Activated B cell treated with CpG ODN at 0.5 μM for 24 hours (primary cell): ENCODE results near the gene MAPK7. TPM values are rescaled to one million over a fixed set of nuclear protein-coding genes. Genes with fewer than 3 reads are reported as not detected.

Experiments used
- ATAC-seq: fragments of 200-7000 bp; cut with Tn5 transposase; one replicate; pipeline ENCODE4 v1.10.0; 2021; ENCODE audit warnings: low read depth, mild to moderate bottlenecking, moderate library complexity
- CTCF ChIA-PET: fragments of 350-600 bp; sonication (Branson Sonifier 250); formaldehyde crosslinking; loops from one replicate; lab custom pipeline; 2021; ENCODE audit warnings: antibody characterized with exemption; lab: Charles Lee
- POLR2A ChIA-PET: fragments of 350-600 bp; sonication (Branson Sonifier 250); formaldehyde crosslinking; loops from one replicate; lab custom pipeline; 2021; ENCODE audit warnings: antibody characterized with exemption; lab: Charles Lee
- DNase-seq: peaks from one replicate; pipeline ENCODE4 v3.0.0; 2022
- H3K27ac Mint-ChIP-seq: one replicate; pipeline ENCODE4 v1.8.0; 2020; ENCODE audit warnings: mixed read lengths
- H3K27me3 Mint-ChIP-seq: one replicate; pipeline ENCODE4 v1.8.0; 2021; ENCODE audit warnings: mixed read lengths
- H3K36me3 Mint-ChIP-seq: one replicate; pipeline ENCODE4 v1.8.0; 2021; ENCODE audit warnings: low read depth, mixed read lengths
- H3K4me1 Mint-ChIP-seq: one replicate; pipeline ENCODE4 v1.8.0; 2021; ENCODE audit warnings: mixed read lengths
- H3K4me3 Mint-ChIP-seq: one replicate; pipeline ENCODE4 v1.8.0; 2020; ENCODE audit warnings: mild to moderate bottlenecking, mixed read lengths
- H3K9me3 Mint-ChIP-seq: one replicate; pipeline ENCODE4 v1.8.0; 2020; ENCODE audit warnings: mixed read lengths
- intact Hi-C: fragments of 100-400 bp; cut with micrococcal nuclease; formaldehyde crosslinking; loops from one replicate; pipeline ENCODE4 v1.15.1; 2024
- total RNA-seq: library from RNA; stranded (reverse); gene quantifications from 2 replicates; pipeline ENCODE4 v1.2.3, GENCODE V29; 2022
- TF ChIP-seq, protein P1 (sequence below): fragments of 200-600 bp; IDR thresholded peaks from one replicate; pipeline ENCODE4 v1.8.0; 2022; ENCODE audit warnings: antibody characterized with exemption, mild to moderate bottlenecking

The MAPK7 gene
- total RNA-seq, 1 donor from 2014 or later: 24.0 TPM

DNA sequence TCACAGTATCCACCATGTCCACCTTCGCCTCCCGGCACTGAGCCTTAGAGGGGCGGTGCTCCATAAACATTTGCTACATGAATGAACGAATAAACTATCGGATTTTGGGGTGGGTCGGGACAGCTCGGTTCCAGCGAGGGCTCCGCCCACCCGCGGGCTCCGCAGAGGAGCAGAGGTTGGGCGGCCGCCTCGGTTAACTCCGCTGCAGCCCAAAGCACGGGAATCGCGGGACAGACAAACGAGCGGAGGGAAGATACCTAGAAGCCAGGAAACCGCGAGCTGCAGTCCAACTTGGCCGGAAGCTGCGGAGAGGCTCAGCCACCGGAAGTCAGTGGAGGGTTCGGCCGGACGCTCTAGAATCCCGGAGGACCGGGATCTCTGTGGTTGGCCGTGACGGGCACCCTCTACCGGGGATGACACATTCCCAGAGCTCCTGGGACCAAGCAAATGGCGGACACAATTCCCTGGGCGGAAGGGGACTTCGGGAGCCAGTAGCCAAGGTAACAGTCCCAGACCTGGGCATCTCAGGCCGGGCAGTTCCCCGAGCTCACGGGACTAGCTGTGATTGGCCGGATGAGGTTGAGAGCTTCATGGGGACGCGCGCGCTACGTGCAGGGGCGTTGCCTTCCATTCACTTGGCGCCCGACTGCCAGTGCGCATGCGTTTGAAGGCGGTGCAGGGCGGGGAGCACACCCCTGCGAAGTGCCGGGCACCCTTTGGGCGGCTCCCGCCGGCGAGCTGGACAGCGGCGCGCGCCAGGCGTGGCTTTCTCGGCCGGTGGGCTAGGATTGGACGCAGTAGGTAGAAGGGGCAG lies 489 bp upstream of the MAPK7 start:
- Mint-ChIP-seq H3K9me3 (no peaks in the 10 kb centered on the region), H3K27ac (peak overlapping the region; percentile 99), H3K4me1 (peaks cover 31% of the 10 kb centered on the region), H3K36me3 (peaks cover 41% of the 10 kb centered on the region), H3K4me3 (peak overlapping the region; percentile 100), H3K27me3 (no peaks in the 10 kb centered on the region)
- ATAC-seq: peak; percentile 95
- peak; percentile 93 for DNase-seq
- intact Hi-C loops: loop anchor here (1.0 to 10.0 kb wide), 9 partner anchors 16 to 1907 kb away; partner anchors contain the start of genes ALDH3A2, B9D1 and MAP2K3
- TF ChIP-seq, protein P1, sequence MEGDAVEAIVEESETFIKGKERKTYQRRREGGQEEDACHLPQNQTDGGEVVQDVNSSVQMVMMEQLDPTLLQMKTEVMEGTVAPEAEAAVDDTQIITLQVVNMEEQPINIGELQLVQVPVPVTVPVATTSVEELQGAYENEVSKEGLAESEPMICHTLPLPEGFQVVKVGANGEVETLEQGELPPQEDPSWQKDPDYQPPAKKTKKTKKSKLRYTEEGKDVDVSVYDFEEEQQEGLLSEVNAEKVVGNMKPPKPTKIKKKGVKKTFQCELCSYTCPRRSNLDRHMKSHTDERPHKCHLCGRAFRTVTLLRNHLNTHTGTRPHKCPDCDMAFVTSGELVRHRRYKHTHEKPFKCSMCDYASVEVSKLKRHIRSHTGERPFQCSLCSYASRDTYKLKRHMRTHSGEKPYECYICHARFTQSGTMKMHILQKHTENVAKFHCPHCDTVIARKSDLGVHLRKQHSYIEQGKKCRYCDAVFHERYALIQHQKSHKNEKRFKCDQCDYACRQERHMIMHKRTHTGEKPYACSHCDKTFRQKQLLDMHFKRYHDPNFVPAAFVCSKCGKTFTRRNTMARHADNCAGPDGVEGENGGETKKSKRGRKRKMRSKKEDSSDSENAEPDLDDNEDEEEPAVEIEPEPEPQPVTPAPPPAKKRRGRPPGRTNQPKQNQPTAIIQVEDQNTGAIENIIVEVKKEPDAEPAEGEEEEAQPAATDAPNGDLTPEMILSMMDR: no peak
- CTCF ChIA-PET: interaction anchor here (0.7 to 2.9 kb wide), 9 partner anchors 11 to 385 kb away, joined by 3 to 50 read pairs (median 3); partner anchors contain the start of genes ALDH3A2 and B9D1
- POLR2A ChIA-PET: interaction anchor here (0.5 to 2.2 kb wide), 21 partner anchors 13 to 1986 kb away, joined by 3 to 38 read pairs (median 3); partner anchors contain the start of genes AKAP10, ALDH3A2, ALKBH5 and B9D1

DNA sequence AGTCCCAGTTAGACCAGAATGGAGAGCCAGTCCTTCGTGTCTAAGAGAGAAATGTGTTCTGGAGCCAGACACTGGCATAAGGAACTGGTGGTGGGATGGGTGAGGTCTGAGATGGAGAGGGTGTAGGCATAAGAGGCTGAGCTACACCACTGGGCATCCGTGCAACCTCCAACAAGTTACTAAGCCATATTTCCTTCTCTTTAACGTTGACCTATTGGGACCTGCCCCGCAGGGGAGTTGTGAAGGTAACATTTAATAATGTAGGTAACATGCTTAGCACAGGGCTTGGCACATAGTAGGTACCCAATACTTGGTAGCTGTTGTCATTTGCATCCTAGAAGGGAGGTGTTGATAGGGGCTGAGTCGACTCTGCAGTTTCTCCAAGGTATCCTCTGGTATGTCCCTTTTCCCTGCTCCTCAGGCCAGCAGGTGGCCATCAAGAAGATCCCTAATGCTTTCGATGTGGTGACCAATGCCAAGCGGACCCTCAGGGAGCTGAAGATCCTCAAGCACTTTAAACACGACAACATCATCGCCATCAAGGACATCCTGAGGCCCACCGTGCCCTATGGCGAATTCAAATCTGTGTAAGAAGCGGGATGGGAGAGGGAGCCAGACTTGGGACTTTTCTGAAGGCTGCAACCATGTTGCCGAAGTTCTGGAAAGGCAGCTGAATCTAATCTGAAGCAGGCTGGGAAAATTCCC lies 1.2 kb downstream of the MAPK7 start:
- Mint-ChIP-seq H3K27me3 (no peaks in the 10 kb centered on the region), H3K27ac (peak overlapping the region; percentile 30), H3K9me3 (no peaks in the 10 kb centered on the region), H3K36me3 (peaks cover 56% of the 10 kb centered on the region), H3K4me1 (peaks cover 23% of the 10 kb centered on the region), H3K4me3 (peak overlapping the region; percentile 100)
- intact Hi-C loops: loop anchor here (5.0 to 10.0 kb wide), 6 partner anchors 68 to 1905 kb away; partner anchors contain the start of genes ALDH3A2 and MAP2K3
- ChIA-PET CTCF (interaction anchor here (2.9 kb wide), 1 partner anchor 16 kb away, joined by 50 read pairs; the partner anchor contains the start of gene B9D1), POLR2A (no interaction called here)
- ATAC-seq (no peak), DNase-seq (no peak)
- TF ChIP-seq, protein P1: no peak

DNA sequence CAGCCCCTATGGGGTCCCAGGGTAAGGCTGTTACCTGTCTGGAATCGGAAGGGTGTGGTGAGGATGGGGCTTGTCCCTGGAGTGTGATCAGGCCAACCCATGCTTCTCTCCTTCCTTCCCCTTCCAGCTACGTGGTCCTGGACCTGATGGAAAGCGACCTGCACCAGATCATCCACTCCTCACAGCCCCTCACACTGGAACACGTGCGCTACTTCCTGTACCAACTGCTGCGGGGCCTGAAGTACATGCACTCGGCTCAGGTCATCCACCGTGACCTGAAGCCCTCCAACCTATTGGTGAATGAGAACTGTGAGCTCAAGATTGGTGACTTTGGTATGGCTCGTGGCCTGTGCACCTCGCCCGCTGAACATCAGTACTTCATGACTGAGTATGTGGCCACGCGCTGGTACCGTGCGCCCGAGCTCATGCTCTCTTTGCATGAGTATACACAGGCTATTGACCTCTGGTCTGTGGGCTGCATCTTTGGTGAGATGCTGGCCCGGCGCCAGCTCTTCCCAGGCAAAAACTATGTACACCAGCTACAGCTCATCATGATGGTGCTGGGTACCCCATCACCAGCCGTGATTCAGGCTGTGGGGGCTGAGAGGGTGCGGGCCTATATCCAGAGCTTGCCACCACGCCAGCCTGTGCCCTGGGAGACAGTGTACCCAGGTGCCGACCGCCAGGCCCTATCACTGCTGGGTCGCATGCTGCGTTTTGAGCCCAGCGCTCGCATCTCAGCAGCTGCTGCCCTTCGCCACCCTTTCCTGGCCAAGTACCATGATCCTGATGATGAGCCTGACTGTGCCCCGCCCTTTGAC lies 2.4 kb downstream of the MAPK7 start:
- Mint-ChIP-seq H3K9me3 (no peaks in the 10 kb centered on the region), H3K27me3 (no peaks in the 10 kb centered on the region), H3K27ac (no peak overlapping the region), H3K36me3 (peaks cover 65% of the 10 kb centered on the region), H3K4me1 (peaks cover 19% of the 10 kb centered on the region), H3K4me3 (peak overlapping the region; percentile 26)
- ATAC-seq (no peak), DNase-seq (no peak)
- TF ChIP-seq, protein P1: no peak
- POLR2A ChIA-PET: no interaction called here
- CTCF ChIA-PET: no interaction called here
- intact Hi-C loops: no loop called here

DNA sequence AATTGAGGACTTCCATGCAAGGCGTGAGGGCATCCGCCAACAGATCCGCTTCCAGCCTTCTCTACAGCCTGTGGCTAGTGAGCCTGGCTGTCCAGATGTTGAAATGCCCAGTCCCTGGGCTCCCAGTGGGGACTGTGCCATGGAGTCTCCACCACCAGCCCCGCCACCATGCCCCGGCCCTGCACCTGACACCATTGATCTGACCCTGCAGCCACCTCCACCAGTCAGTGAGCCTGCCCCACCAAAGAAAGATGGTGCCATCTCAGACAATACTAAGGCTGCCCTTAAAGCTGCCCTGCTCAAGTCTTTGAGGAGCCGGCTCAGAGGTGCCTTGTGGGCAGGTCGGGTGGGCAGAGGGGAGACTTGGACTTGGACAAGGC lies 3.1 kb downstream of the MAPK7 start:
- H3K27ac Mint-ChIP-seq: no peak overlapping the region
- DNase-seq (no peak), ATAC-seq (no peak)
- H3K4me1 Mint-ChIP-seq: peaks cover 17% of the 10 kb centered on the region
- TF ChIP-seq, protein P1: no peak
- ChIA-PET POLR2A (no interaction called here), CTCF (no interaction called here)
- intact Hi-C loops: no loop called here
- no peaks in the 10 kb centered on the region for H3K27me3 Mint-ChIP-seq
- no peaks in the 10 kb centered on the region for H3K9me3 Mint-ChIP-seq
- peaks cover 65% of the 10 kb centered on the region for H3K36me3 Mint-ChIP-seq
- no peak overlapping the region for H3K4me3 Mint-ChIP-seq
